CD1c-positive myeloid dendritic cell (primary cell): ENCODE results near the gene TMEM184A.
A peak's percentile ranks its signal among the peaks of the same experiment; 100 is the strongest.
"Not testable (repeated sequence)": the region's sequence is repeated elsewhere in the genome, so short reads cannot be mapped to it uniquely, and the experiment has no call there.

Experiments
- DNase-seq: peaks from one replicate; pipeline ENCODE4 v3.0.0-alpha.2; 2016; ENCODE audit errors: extremely low spot score

Gene TMEM184A

DNA sequence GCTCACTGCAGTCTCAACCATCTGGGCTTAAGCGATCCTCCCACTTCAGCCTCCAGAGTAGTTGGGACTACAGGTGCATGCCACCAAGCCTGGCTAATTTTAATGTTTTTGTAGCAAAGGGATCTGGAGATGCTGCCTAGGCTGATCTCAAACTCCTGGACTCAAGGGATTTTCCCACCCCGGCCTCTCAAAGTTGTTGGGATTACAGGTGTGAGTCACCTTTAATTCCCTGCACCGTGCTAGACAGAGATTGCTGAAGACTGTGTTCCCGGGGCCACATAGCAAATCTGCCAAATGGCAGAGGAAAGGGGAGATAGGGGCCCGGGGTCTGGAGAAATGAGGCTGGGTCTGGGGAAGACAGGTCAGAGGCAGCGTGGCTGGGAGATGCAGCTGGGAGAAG is 34.5 kb upstream of the TMEM184A start:
- DNase-seq: no peak

DNA sequence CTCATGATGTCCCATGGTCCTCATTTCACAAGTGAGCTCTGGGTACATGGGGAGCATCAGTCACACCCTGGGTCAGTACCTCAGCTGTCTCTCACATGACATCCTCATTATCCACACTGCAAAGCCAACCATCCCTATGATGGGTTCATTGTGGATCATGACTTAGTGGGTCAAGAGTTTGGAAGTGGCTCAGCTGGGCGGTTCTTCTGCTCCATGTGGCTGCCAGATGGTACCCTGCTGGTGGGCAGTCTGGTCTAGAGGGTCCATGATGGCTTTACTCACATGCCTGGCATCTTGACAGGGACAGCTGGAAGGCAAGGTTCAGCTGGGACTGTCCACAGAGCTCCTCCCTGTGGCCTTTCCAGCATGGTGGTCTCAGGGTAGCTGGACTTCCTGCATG is 33.0 kb upstream of the TMEM184A start:
- DNase-seq: no peak

DNA sequence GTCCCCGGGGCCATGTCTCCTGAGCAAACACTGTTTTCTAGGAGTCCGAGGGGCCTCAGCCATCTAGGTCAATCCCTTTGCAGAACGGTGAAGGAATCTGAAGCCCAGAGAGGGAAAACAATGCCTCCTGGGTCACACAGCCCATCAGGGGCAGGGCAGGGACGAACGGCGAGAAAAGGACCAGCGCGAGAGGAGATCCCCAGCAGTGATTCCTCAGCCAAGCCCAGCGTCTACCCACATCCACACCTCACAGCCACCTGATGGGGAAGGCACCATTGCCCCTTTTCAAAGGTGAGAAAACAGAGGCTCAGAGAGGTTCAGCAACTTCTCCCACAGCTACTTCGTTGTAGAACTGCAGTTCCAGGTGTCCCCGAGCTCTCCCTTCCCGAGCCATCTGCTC is 31.7 kb upstream of the TMEM184A start:
- no peak for DNase-seq

DNA sequence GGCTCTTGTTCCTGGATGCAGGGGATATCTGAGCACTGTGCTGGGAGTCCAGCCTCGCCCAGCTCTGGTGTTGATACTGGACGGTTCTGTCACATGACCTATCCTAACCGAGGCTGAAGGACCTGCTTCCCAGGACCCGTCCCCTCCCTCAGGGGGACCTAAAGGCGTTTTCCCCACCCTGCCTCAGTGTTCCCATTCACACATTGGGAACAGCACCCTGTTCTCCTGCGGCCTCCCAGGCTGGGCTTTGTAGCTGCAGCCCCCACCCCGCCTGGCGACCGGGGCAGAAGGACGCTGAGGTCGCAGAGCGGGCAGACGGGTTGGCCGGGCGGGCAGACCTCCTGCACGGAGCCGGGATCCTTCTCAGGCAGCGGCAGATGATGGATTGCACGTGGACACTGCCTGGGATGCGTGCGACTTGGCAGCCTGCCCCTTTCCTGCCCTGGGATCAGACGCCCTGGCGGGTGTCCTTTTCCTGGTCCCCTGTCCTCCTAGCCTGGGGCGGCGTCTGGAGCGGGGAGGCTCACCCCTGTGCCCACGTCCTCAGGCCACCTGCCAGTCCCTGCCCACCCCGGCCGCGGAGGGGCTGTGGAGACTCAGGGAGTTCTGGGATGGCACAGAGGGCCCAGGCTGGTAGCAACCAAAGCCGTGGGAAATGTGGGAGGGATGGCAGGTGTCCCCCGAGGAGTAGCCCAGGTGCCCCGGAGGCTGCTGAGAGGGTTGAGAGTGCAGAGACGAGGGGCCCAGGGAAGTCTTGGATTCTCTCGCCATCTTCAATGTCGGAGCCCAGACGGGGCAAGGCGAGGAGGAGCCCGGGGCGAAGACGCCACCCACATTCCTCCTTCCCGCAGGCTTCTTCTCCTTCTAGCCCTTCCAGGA is 31.1 kb upstream of the TMEM184A start:
- DNase-seq: no peak

DNA sequence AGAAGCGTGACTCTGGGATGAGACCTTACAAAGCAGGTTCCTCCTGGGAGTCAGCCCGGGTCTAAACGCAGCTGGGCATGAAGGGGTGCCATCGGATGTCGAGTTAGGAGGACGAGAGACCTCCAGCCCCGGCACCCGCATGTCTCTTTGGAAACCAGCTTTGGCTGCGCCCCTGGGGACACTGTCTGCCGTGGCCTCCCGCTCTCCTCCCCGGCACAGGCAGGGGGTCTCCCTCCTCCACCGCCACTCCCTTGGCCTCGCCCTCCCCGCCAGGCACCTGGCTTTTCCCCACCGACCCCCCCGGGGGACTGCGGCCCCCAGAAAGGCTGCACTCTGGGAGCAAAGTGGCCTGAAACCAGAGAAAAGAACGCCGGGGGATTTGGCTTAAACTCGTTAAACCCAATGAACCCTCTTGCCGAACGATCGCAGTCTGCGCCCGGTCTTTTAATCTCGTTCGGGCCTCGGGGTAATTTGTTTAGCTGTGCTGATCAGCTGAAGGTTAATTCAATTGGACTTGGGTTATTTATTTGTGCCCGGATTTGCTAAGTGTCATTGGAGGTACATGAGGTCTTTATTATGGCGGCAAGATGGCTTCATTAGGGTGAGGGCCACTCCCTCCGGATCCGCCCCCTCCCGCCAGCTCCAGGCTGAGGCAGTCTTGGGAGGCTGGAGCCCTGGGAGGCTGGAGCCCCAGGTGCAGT is 30.3 kb upstream of the TMEM184A start:
- no peak for DNase-seq

DNA sequence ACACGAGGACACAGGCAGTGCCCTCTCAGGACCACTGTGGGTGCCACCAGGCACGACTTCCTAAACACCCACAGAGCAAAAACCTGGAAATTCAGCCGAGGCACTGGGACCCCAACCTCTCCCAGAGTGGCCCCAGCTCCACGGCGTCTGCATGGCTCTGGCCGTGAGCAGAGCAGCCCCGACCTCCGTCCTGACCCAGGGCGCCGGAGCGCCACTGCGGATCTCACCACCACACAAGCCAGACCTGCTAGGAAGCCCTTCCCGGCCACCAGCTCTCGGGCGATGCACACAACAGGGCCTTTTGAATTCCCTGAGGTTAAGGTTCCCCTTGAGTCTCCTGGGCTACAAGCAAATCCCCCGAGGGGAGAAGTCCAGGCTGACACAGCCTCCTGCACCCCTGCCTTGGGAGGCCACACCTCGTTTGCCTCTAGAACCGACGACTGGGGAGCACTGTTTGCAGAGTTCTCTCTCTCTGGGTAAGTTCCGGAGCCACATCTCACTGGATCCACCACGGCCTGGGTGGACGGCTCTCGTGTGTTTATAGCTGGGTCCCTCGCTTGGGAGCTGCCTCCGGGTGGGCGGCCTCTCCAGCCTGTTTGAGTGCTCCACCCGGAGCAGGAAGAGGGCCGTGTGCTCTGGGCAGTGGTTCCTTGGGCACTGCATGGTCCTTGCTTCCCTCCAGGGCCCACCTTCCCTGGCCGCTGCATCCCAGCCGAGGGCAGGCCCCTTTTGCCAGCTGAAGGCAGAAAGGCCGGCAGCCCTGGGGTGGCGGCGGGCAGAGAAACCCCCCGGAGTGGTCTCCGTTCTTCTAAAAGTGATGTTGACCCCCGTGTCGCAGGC is 29.4 kb upstream of the TMEM184A start:
- no peak for DNase-seq

DNA sequence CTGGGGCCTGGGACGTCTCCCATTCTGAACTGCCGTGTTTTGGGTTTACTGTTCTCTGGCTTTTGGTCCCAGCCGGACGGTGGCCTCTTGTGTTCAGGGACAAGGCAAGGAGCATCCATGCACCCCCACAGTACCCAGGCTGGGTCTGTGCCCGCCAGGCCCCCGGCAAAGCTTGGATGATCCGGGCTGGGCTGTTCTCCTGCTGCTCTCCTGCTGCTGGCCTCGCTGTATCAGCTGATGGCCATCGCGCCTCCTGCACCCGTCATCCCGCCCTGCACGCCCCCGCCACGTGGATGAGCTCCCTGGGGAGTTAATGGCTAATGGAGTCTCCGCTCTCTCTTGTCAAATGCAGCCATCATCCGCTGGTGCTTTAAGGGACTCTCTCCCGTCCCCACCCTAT is 28.7 kb upstream of the TMEM184A start:
- DNase-seq: no peak

DNA sequence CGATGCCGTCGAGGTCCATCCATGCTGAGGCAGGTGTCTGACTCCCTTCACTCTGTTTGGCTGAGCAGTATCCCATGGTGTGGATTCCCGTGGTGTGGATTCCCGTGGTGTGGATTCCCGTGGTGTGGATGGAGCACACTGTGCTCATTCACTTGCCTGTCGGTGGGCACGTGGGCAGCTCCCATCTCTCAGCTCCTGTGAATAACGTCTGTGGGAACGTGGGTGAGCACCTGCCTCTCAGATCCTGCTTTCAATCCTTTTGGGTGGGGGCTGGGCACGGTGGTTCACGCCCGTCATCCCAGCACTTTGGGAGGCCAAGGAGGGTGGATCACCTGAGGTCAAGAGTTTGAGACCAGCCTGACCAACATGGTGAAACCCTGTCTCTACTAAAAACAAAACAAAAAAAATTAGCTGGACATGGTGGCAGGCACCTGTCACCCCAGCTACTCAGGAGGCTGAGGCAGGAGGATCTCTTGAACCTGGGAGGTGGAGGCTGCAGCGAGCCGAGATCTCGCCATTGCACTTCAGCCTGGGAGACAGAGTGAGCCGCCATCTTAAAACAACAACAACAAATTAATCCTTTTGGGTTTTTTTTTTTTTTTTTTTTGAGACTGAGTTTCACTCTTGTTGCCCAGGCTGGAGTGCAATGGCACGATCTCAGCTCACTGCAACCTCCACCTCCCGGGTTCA is 27.4 kb upstream of the TMEM184A start:
- DNase-seq: not testable (repeated sequence)

DNA sequence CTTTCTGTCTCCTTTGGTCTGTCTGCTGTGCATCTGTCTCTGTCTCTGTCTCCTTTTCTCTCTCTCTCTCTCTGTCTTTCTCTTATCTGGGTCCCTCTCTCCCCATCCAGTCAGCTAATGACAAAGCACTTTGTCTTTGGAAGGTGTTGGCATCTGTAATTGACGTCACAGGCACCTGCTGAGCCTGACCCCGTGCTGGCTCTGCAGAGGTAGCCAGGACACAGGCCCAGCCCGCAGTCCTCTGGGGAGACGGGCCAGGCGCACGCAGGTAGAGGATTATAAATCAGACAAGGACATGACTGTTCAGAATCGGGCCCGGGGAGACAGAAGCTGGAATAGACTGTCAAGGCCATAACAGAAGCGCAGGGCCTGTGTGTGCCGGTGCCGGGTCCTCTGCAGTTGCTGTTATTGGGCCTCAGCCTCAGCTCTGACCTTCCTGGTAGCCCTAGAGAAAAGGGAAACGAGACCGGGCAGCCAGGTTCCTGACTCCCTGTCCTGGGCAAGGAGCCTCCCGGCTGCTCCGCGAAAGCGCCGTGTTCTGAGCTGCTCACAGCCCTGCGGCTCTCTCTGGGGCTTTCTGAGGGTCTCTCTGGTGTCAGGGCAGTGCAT is 24.5 kb upstream of the TMEM184A start:
- DNase-seq: no peak

DNA sequence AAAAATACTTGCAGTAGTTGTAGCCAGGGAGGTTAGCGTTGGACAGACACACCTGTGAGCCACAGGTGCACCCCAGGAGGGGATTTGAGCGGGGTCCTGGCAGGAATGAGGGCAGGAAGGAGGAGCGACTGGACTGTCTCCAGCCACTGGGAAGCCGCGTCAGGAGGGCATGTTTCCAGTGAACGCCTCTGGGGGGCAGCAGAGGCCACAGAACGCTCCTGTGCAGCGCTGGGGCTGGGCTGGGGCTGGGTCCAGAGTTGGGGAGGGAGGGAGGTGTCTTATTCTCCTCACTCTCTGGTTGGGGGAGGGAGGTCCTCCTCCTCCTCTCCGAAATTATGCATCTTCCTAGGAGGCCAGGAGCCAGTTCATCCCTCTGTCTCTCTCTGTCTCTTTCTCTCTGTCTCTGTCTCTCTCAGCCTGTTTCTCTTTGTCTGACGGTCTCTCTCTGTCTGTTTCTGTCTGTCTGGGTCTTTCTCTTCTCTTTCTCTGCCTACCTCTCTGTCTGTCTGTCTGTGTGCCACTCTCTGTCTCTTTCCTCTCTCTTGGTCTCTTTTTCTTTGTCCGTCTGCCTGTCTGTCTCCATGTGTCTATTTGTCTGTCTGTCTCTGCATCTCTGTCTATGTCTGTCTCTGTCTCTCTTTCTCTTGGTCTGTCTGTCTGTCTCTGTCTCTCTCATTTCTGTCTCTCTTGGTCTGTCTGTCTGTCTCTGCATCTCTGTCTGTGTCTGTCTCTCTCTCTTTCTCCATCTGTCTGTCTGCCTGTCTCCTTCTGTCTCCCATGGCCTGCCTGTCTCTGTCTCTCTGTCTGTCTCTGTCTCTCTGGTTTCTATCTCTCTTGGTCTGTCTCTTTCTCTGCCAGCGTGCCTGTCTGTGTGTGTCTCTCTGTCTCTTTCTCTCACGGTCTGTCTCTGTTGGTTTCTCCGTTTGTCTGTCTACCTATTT is 23.7 kb upstream of the TMEM184A start:
- DNase-seq: peak; percentile 71

DNA sequence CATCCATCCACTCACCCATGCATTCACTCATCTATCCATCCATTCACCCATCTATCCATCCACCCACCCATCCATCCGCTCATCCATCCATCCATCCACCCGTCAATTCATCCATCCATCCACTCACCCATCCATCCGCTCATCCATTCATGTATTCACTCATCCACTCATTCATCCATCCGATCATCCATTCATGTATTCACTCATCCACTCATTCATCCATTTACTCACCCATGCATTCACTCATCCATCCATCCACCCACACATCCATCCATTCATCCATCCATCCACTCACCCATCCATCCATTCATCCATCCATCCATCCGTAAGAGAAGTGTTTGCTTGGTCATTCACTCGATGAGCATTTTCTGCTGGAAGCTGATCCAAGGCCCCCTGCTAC is 22.5 kb upstream of the TMEM184A start:
- no peak for DNase-seq

DNA sequence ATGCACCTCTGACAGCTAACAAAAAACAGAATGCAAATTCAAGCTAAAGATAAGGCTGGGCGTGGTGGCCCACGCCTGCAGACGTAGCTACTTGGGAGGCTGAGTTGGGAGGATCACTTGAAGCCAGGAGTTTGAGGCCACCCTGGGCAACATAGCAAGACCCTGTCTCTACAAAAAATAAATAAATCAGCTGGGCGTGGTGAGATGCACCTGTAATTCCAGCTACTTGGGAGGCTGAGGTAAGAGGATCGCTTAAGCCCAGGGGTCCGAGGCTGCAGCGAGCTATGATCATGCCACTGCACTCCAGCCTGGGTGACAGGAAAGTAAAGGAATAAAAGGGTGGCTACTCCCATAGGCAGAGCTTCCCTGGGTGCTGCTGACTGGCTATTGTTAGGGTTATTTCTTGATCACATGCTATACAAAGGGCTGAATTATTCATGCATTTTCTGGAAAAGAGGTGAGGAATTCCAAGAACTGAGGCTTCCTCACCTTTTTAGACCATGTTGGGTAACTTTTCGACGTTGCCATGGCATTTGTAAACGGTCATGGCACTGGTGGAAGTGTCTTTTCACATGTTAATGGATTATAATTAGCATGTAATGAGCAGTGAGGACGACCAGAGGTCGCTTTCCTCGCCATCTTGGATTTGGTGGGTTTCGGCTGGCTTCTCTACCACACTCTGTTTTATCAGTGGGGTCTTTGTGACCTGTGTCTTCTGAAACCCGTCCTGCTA is 20.7 kb upstream of the TMEM184A start:
- DNase-seq: no peak

DNA sequence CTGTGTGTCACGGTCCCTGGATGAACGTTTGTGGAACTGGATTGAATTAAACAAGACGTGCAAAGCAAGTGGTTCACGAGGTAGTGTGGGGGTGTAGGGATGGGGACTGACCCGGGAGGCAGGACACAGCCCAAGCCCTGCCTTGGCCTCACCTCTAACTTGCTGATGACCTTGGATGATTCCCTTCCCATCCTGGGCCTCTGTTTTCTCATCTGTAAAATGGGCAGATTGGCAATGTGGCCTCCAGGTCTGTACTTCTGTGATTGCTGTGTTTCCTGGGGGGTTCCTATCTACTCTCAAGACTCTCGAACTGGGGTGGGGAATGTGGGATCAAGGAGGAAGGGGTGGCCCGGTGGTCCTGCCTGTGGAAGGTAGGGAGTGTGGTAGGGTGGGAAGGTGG is 19.8 kb upstream of the TMEM184A start:
- DNase-seq: no peak

DNA sequence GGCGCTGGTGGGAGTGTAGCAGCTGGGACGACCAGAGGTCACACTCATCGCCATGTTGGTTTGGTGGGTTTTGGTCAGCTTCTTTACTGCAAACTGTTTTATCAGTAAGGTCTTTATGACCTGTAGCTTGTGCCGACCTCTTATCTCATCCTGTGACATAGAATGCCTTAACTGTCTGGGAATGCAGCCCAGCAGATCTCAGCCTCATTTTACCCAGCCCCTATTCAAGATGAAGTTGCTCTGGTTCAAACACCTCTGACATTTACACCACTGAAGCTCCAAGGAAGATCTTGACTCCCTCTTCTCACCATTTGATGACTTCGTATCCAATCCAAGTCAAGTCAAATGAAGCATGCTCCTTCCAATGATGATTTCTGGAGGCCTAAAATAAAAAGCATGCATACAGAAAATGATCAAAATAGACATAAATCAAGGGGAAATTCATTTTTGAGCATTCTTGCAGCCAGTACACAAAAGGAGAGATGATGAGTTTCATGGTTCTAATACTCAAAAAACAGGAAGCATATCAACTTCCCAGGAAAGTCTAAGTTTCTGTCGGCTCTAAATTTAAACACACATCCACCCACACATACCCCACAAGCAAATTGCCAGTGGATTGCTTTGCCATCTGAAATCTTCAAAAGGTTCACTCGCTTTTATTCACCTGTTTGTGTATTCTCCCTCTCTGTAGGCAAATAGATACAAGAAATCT is 16.3 kb upstream of the TMEM184A start:
- peak; percentile 71 for DNase-seq

DNA sequence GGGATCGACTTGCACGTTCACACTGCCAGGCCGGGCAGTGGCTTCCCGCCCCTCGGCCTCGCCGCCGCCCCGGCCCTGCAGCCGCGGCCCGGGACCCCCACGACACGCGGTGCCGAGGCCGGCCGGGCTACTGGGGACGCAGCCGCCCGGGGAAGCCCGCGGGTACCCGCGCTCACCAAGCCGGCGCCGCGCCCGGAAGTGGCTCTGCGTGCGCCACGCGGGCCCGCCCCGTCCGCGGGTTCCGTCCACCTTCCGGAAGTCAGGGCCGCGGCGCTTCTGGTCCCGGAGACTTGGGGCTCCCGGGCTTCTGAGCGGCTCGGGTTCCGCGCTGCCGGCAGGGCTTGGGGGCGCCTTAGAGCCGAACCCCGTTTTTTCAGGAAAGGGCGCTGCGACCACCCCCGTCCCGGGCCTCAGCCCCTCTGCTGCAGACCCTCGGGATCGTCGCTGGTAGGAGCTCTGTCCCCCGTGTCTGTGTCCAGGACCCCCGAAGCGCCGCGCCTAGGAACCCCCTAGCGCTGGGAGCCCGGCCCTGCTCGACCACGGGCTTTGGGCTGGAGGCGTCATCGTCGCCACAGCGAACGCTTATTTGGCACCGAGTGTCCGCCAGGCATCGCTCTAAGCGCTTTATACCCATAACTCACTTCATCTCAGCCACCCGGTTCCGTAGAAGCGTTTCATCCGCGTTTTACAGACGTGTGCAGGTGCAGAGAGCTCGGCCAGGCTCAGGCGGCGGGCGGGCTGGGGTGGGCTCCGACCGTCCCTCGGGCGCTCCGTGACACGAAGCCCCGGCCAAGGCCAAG is 14.0 kb upstream of the TMEM184A start, which contains the start of gene PSMG3:
TSS of gene PSMG3 (minus strand) at position 200 of the 800 bp plus-strand sequence. CDS start 693 bp downstream, outside the sequence.
- DNase-seq: peak; percentile 95

DNA sequence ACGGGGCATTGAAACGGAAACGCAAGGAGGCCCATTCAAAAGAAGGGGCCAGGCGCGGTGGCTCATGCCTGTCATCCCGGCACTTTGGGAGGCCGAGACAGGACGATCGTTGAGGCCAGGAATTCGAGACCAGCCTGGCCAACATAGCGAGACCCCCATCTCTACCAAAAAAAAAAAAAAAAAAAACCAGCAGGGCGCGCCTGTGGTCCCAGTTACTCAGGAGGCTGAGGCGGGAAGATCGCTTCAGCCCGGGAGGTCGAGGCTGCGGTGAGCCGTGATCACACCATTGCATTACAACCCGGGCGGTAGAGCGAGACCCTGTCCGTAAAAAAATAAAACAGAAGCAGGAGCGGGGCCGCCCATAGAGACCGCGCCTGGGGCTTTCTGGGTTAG is 13.4 kb upstream of the TMEM184A start:
- no peak for DNase-seq

DNA sequence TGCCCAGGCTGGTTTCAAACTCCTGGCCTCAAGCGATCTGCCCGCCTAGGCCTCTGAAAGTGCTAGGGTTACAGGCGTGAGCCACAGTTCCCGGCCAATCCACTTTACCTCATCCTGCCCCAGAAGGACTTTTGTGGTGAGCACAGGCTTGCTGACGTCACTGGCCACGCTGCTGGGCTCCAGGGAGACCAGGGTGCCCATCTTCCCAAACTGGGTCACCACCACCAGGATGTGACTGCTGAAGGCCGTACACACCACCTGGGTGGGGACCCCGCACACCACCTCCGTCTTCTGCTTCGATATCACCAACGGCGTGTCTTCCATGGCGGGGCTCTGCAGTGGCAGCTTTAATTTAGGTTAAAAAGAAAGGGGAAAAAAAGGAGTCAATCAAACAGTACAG is 13.0 kb upstream of the TMEM184A start:
- peak; percentile 16 for DNase-seq
